Naive thymus-derived CD4-positive, alpha-beta T cell (primary cell): ENCODE data around the gene MPP7. TPM values are rescaled to one million over a fixed set of nuclear protein-coding genes. Genes with fewer than 3 reads are reported as not detected.
A peak's percentile ranks its signal among the peaks of the same experiment; 100 is the strongest.

Source experiments
- ATAC-seq: fragments of 150-1000 bp; cut with Tn5 transposase; 2 replicates; pipeline ENCODE4 v1.10.0; 2021; ENCODE audit warnings: mild to moderate bottlenecking, moderate library complexity
- CTCF ChIA-PET: fragments of 350-600 bp; sonication (Branson Sonifier 250); formaldehyde crosslinking; loops from one replicate; lab custom pipeline; 2021; ENCODE audit warnings: antibody characterized with exemption; lab: Charles Lee
- POLR2A ChIA-PET: fragments of 350-600 bp; sonication (Branson Sonifier 250); formaldehyde crosslinking; loops from one replicate; lab custom pipeline; 2021; ENCODE audit warnings: antibody characterized with exemption, inconsistent platforms; lab: Charles Lee
- DNase-seq, 9 donors: peaks; one replicate each; pipeline versions ENCODE4 v3.0.0 to v3.0.0-alpha.2; 2020 to 2022; ENCODE audit warnings: mixed read lengths in 1 of 9
- H3K27ac ChIP-seq: one replicate; pipeline ENCODE4 v1.7.0; 2013; ENCODE audit warnings: mild to moderate bottlenecking, low read depth, low read length, moderate library complexity
- H3K27me3 ChIP-seq, 2 donors: one replicate each; pipeline ENCODE4 v1.7.0; 2013; ENCODE audit warnings: low read length in 2 of 2, mild to moderate bottlenecking in 2 of 2, moderate library complexity in 2 of 2; ENCODE audit not compliant: control insufficient read depth in 2 of 2, insufficient read depth in 2 of 2
- H3K36me3 ChIP-seq, 3 experiments: 1 replicate in 2 of 3; 2 replicates in 1 of 3; pipeline ENCODE4 v1.7.0; 2013; ENCODE audit warnings: low read length in 3 of 3, mild to moderate bottlenecking in 3 of 3, moderate library complexity in 1 of 3; ENCODE audit not compliant: insufficient read depth in 3 of 3, control insufficient read depth in 2 of 3
- H3K4me1 ChIP-seq, 2 donors: one replicate each; pipeline ENCODE4 v1.7.0; 2013; ENCODE audit warnings: low read length in 2 of 2, mild to moderate bottlenecking in 2 of 2, moderate library complexity in 1 of 2; ENCODE audit not compliant: control insufficient read depth in 2 of 2, insufficient read depth in 2 of 2
- H3K4me3 ChIP-seq: 2 replicates; pipeline ENCODE4 v1.7.0; 2013; ENCODE audit warnings: mild to moderate bottlenecking, low read length
- H3K9me3 ChIP-seq, 3 experiments: 1 replicate in 2 of 3; 2 replicates in 1 of 3; pipeline ENCODE4 v1.7.0; 2013; ENCODE audit warnings: low read length in 3 of 3; ENCODE audit not compliant: control insufficient read depth in 2 of 3
- H3K27ac Mint-ChIP-seq, 9 donors: one replicate each; pipeline ENCODE4 v1.8.0; 2020 to 2022; ENCODE audit warnings: mixed read lengths in 9 of 9, mild to moderate bottlenecking in 8 of 9, moderate library complexity in 5 of 9, inconsistent platforms in 2 of 9
- H3K27me3 Mint-ChIP-seq, 5 donors: one replicate each; pipeline ENCODE4 v1.8.0; 2021 to 2022; ENCODE audit warnings: mixed read lengths in 5 of 5, mild to moderate bottlenecking in 1 of 5
- H3K36me3 Mint-ChIP-seq, 5 donors: one replicate each; pipeline ENCODE4 v1.8.0; 2020 to 2022; ENCODE audit warnings: mixed read lengths in 5 of 5, mild to moderate bottlenecking in 3 of 5, inconsistent platforms in 1 of 5
- H3K4me1 Mint-ChIP-seq, 7 donors: one replicate each; pipeline ENCODE4 v1.8.0; 2020 to 2022; ENCODE audit warnings: mixed read lengths in 7 of 7, mild to moderate bottlenecking in 3 of 7, inconsistent platforms in 1 of 7
- H3K4me3 Mint-ChIP-seq, 10 donors: one replicate each; pipeline ENCODE4 v1.8.0; 2020 to 2022; ENCODE audit warnings: mild to moderate bottlenecking in 10 of 10, mixed read lengths in 10 of 10, moderate library complexity in 6 of 10, inconsistent platforms in 2 of 10
- H3K9me3 Mint-ChIP-seq, 11 donors: one replicate each; pipeline ENCODE4 v1.8.0; 2020 to 2022; ENCODE audit warnings: mixed read lengths in 11 of 11, mild to moderate bottlenecking in 4 of 11, inconsistent platforms in 1 of 11, moderate library complexity in 1 of 11
- intact Hi-C, 2 donors: fragments of 100-400 bp; cut with micrococcal nuclease; formaldehyde crosslinking; loops; one replicate each; pipeline ENCODE4 v1.15.1; 2023
- polyA plus RNA-seq, 2 donors: library from polyadenylated mRNA; unstranded; fragments of 300-500 nt; fragmentation: Illumina TruSeq; gene quantifications; one replicate each; pipeline ENCODE4 v1.2.3, GENCODE V29; 2021
- total RNA-seq, 6 experiments: library from RNA in 5 of 6; stranded (reverse) in 5 of 6; gene quantifications; 1 replicate in 5 of 6; 2 replicates in 1 of 6; pipeline ENCODE4 v1.2.3 and lab custom pipeline; 2021 to 2026

MPP7 gene
- total and polyA plus RNA-seq, 7 experiments from 2014 or later = 9.7 to 46.8 (median 41.7) TPM

GRCh38 chr10:28316696-28317095 is 13.8 kb upstream of the MPP7 start:
- DNase-seq (no peak), ATAC-seq (no peak)
- intact Hi-C loops = no loop called here
- Mint-ChIP-seq H3K4me1 (peaks cover 0 to 41% (median 17%) of the 10 kb centered on the region in 7 donors), H3K27ac (peak overlapping the region in 1 of 9 donors; percentile 36), H3K36me3 (peaks cover 7 to 34% (median 16%) of the 10 kb centered on the region in 5 donors), H3K4me3 (no peak overlapping the region), H3K27me3 (peaks cover 0 to 13% (median 0%) of the 10 kb centered on the region in 5 donors), H3K9me3 (no peaks in the 10 kb centered on the region)
- POLR2A ChIA-PET = interaction anchor here (1.3 to 26.2 kb wide), 3 partner anchors 12 to 52 kb away, joined by 4 to 390 read pairs (median 5); no protein-coding TSS in a partner anchor
- H3K27ac ChIP-seq = no peak overlapping the region
- CTCF ChIA-PET = interaction anchor here (0.9 to 2.5 kb wide), 2 partner anchors 14 to 64 kb away, joined by 3 to 11 read pairs; partner anchors contain the start of gene MPP7
- no peaks in the 10 kb centered on the region for H3K4me1 ChIP-seq
- H3K36me3 ChIP-seq = peaks cover 0 to under 1% (median 0%) of the 10 kb centered on the region in 3 experiments
- H3K9me3 ChIP-seq = no peaks in the 10 kb centered on the region
- H3K27me3 ChIP-seq = no peaks in the 10 kb centered on the region
- H3K4me3 ChIP-seq = no peak overlapping the region

GRCh38 chr10:28315140-28315539 is 12.3 kb upstream of the MPP7 start:
- no peak overlapping the region for H3K27ac Mint-ChIP-seq
- peaks cover 0 to 15% (median 0%) of the 10 kb centered on the region in 5 donors for H3K27me3 Mint-ChIP-seq
- peaks cover 11 to 38% (median 16%) of the 10 kb centered on the region in 5 donors for H3K36me3 Mint-ChIP-seq
- H3K27ac ChIP-seq = no peak overlapping the region
- H3K9me3 ChIP-seq = no peaks in the 10 kb centered on the region
- H3K4me1 ChIP-seq = no peaks in the 10 kb centered on the region
- no peaks in the 10 kb centered on the region for H3K27me3 ChIP-seq
- no peaks in the 10 kb centered on the region for H3K36me3 ChIP-seq
- intact Hi-C loops = no loop called here
- ATAC-seq (no peak), DNase-seq (no peak)
- POLR2A ChIA-PET = interaction anchor here (1.2 to 26.2 kb wide), 2 partner anchors 14 to 53 kb away, joined by 3 to 390 read pairs; no protein-coding TSS in a partner anchor
- no peaks in the 10 kb centered on the region for H3K9me3 Mint-ChIP-seq
- H3K4me3 Mint-ChIP-seq = no peak overlapping the region
- CTCF ChIA-PET = interaction anchor here (2.5 kb wide), 1 partner anchor 66 kb away, joined by 11 read pairs; no protein-coding TSS in a partner anchor
- H3K4me1 Mint-ChIP-seq = peaks cover 0 to 45% (median 17%) of the 10 kb centered on the region in 7 donors
- H3K4me3 ChIP-seq = no peak overlapping the region

DNA sequence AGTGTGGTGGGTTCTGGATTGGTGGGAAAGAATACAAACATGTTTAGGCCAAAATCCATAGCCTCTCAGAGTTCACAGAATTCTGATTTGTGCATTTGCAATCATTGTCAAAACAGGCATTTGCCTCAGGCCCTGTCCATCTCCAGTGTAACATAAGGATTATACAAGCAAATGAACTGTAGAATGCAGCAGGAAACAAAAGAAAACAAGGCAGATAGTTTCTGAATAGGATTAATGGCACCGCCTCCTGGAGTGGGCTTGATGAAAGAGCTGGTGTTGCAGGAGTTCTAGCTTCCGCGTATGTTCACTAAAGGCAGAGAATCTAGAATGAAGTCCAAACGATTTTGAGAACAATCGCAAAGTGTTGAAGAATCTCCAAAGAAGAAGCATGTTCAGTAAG is 11.3 kb upstream of the MPP7 start:
- DNase-seq = no peak
- ChIA-PET CTCF (interaction anchor here (0.6 to 2.5 kb wide), 3 partner anchors 11 to 73 kb away, joined by 3 to 11 read pairs (median 3); partner anchors contain the start of gene MPP7), POLR2A (interaction anchor here (1.2 to 26.2 kb wide), 2 partner anchors 11 to 15 kb away, joined by 5 to 390 read pairs; partner anchors contain the start of gene MPP7)
- H3K9me3 Mint-ChIP-seq = peaks cover 0 to 1% (median 0%) of the 10 kb centered on the region in 11 donors
- no peak overlapping the region for H3K4me3 ChIP-seq
- no peaks in the 10 kb centered on the region for H3K4me1 ChIP-seq
- no peaks in the 10 kb centered on the region for H3K36me3 ChIP-seq
- H3K27ac Mint-ChIP-seq = peak overlapping the region in 1 of 9 donors; percentile 32
- H3K36me3 Mint-ChIP-seq = peaks cover 11 to 41% (median 16%) of the 10 kb centered on the region in 5 donors
- H3K9me3 ChIP-seq = no peaks in the 10 kb centered on the region
- H3K4me3 Mint-ChIP-seq = no peak overlapping the region
- ATAC-seq = no peak
- intact Hi-C loops = no loop called here
- no peak overlapping the region for H3K27ac ChIP-seq
- no peaks in the 10 kb centered on the region for H3K27me3 ChIP-seq
- peaks cover 0 to 43% (median 19%) of the 10 kb centered on the region in 7 donors for H3K4me1 Mint-ChIP-seq
- H3K27me3 Mint-ChIP-seq = peaks cover 0 to 19% (median 0%) of the 10 kb centered on the region in 5 donors

GRCh38 chr10:28312572-28312971 is 9.7 kb upstream of the MPP7 start:
- H3K27ac Mint-ChIP-seq = peak overlapping the region in 1 of 9 donors; percentile 36
- no peak overlapping the region for H3K4me3 Mint-ChIP-seq
- Histone ChIP-seq H3K36me3 (no peaks in the 10 kb centered on the region), H3K27me3 (no peaks in the 10 kb centered on the region), H3K27ac (no peak overlapping the region), H3K4me3 (no peak overlapping the region), H3K9me3 (no peaks in the 10 kb centered on the region), H3K4me1 (peaks cover 0 to 8% of the 10 kb centered on the region in 2 donors)
- H3K36me3 Mint-ChIP-seq = peaks cover 6 to 28% (median 7%) of the 10 kb centered on the region in 5 donors
- POLR2A ChIA-PET = interaction anchor here (1.2 to 26.2 kb wide), 2 partner anchors 10 to 16 kb away, joined by 5 to 390 read pairs; partner anchors contain the start of gene MPP7
- peaks cover 0 to 1% (median 0%) of the 10 kb centered on the region in 11 donors for H3K9me3 Mint-ChIP-seq
- H3K27me3 Mint-ChIP-seq = peaks cover 0 to 22% (median 0%) of the 10 kb centered on the region in 5 donors
- peaks cover 4 to 51% (median 19%) of the 10 kb centered on the region in 7 donors for H3K4me1 Mint-ChIP-seq
- CTCF ChIA-PET = interaction anchor here (0.6 to 1.8 kb wide), 4 partner anchors 10 to 68 kb away, joined by 3 to 12 read pairs (median 3); partner anchors contain the start of gene MPP7
- DNase-seq = no peak
- ATAC-seq = no peak
- intact Hi-C loops = no loop called here

GRCh38 chr10:28311104-28311503 is 8.2 kb upstream of the MPP7 start:
- Mint-ChIP-seq H3K36me3 (peaks cover 6 to 28% (median 7%) of the 10 kb centered on the region in 5 donors), H3K27me3 (peaks cover 0 to 29% (median 0%) of the 10 kb centered on the region in 5 donors), H3K4me1 (peaks cover 4 to 58% (median 25%) of the 10 kb centered on the region in 7 donors), H3K4me3 (no peak overlapping the region), H3K27ac (peak overlapping the region in 1 of 9 donors; percentile 32), H3K9me3 (peaks cover 0 to 1% (median 0%) of the 10 kb centered on the region in 11 donors)
- Histone ChIP-seq H3K4me3 (no peak overlapping the region), H3K9me3 (no peaks in the 10 kb centered on the region), H3K27ac (no peak overlapping the region), H3K4me1 (peaks cover 0 to 8% of the 10 kb centered on the region in 2 donors), H3K36me3 (no peaks in the 10 kb centered on the region), H3K27me3 (no peaks in the 10 kb centered on the region)
- intact Hi-C loops = no loop called here
- ATAC-seq (no peak), DNase-seq (no peak)
- ChIA-PET CTCF (interaction anchor here (1.8 kb wide), 1 partner anchor 70 kb away, joined by 12 read pairs; no protein-coding TSS in a partner anchor), POLR2A (interaction anchor here (0.6 to 26.2 kb wide), 2 partner anchors 11 to 18 kb away, joined by 3 to 390 read pairs; no protein-coding TSS in a partner anchor)

DNA sequence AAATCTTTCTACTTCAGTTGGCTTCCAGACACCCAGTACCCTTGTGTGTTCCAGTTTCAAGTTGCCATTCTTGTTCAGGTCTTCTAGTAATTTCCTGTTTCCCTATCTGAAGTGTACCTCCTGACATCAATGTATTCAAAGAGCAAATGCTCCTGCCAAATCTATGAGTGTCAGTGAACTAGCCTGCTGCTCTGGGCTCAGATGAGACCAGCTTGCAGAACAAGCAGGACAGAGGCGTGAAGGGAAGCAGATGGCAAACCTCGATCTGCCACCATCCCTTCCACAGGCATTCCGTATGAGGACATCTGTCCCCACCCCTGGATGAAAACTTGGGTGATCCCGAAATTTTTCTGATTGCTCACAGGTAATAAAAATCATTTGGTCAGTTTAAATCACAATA is 4.4 kb upstream of the MPP7 start:
- CTCF ChIA-PET = no interaction called here
- Mint-ChIP-seq H3K27me3 (peaks cover 0 to 56% (median 0%) of the 10 kb centered on the region in 5 donors), H3K9me3 (peaks cover 0 to 1% (median 0%) of the 10 kb centered on the region in 11 donors), H3K36me3 (peaks cover 2 to 13% (median 7%) of the 10 kb centered on the region in 5 donors), H3K4me3 (peak overlapping the region in 1 of 10 donors; percentile 56), H3K27ac (no peak overlapping the region), H3K4me1 (peaks cover 16 to 63% (median 38%) of the 10 kb centered on the region in 7 donors)
- POLR2A ChIA-PET = interaction anchor here (1.0 to 26.2 kb wide), 2 partner anchors 22 to 61 kb away, joined by 4 to 390 read pairs; no protein-coding TSS in a partner anchor
- Histone ChIP-seq H3K27ac (no peak overlapping the region), H3K27me3 (no peaks in the 10 kb centered on the region), H3K4me3 (no peak overlapping the region), H3K4me1 (peaks cover 0 to 16% of the 10 kb centered on the region in 2 donors), H3K9me3 (no peaks in the 10 kb centered on the region), H3K36me3 (no peaks in the 10 kb centered on the region)
- ATAC-seq (no peak), DNase-seq (no peak)
- intact Hi-C loops = loop anchor here in 1 of 2 donors (10.0 kb wide), 1 partner anchor 368 kb away; the partner anchor contains the start of gene BAMBI
